GM19193 (cell line): Measurements from ENCODE around the gene OR4F6.

Experiments
- POLR2A ChIP-seq: IDR thresholded peaks from 4 replicates; pipeline ENCODE4 v1.6.1; 2011; ENCODE audit not compliant: insufficient read depth, insufficient read length; ENCODE audit errors: extremely low read depth

The OR4F6 gene

GRCh38 chr15:101810876-101811275, 7.6 kb downstream of the OR4F6 start:
- TF ChIP-seq POLR2A: no peak

DNA sequence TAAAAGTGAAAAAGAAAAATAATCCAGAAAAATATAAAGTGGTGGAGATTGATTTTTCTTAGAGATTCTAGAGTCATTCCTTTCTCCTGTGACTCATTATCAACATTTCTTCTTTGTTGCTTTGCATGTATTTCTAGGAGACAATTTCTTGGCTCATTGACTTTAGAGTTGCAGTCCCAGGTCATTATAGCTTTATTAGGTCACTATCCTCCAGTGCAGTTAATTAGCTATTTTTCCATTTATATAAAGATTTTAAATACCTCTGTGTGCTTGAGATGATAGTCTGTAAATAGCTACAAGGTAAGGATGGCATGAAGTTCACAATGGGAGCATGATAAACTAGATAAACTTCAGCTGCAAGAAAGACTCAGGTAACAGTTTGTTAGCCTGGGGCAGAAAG, 8.6 kb downstream of the OR4F6 start, which contains the start of gene OR4F15:
OR4F15 (plus strand) TSS at position 301 of the 400 bp plus-strand sequence. CDS start 5,985 bp downstream, outside the sequence.
- no peak for TF ChIP-seq POLR2A

DNA sequence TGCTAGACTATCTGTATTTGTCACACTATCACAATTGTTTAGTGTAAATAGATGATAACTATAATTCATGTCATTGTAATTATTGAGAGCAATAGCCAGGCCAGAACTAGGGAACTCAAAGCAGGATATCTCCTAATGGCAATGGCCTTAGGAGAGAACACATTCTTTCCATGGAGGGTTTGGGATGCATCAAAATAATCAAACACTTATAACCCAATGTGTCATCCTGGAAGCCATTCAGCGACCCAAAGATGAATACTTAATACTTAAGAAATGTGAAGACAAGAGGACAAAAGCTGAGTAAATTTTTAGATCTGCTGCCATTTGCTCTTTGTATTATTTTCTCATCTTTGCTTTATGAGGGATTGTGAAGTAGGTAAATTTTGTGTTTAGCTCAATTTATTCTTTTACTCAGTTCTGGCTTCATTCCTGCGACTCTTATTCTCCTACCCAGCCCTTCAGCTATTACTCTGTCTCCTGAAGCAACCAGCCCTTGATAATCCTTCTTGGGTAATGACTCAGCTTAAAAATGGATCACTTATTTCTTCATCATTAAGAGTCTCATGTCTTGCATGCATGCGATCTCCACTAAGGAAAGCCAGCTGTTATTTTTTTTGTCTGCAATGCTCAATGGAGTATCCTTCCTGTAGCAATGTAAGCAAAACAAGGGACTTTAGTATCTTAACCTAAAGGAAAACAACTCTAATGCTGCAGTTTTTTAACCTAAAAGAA, 10.7 kb downstream of the OR4F6 start:
- TF ChIP-seq POLR2A: no peak

GRCh38 chr15:101820781-101821180, 17.5 kb downstream of the OR4F6 start:
- no peak for TF ChIP-seq POLR2A

DNA sequence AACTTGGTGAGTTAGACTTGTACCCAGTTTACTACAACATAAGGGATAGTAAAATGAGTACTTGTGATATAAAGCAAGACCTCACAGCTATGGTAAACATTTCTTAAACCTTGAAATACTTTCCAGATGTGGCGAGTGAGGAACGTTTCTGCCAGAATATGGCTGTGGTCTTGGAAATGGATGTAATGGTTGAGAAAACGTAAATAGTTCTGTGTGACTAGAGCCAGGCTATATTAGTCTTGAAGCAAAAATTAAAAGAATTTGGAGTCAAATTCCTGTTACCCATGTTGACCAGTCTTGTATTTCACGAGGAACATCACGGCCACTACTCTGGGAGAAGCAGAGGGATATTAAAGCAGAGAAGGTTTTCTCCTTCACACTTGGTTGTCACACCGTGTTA, 23.9 kb downstream of the OR4F6 start:
- no peak for TF ChIP-seq POLR2A

DNA sequence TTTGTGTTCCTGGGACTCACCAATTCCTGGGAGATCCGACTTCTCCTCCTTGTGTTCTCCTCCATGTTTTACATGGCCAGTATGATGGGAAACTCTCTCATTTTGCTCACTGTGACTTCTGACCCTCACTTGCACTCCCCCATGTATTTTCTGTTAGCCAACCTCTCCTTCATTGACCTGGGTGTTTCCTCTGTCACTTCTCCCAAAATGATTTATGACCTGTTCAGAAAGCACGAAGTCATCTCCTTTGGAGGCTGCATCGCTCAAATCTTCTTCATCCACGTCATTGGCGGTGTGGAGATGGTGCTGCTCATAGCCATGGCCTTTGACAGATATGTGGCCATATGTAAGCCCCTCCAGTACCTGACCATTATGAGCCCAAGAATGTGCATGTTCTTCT, 25.5 kb downstream of the OR4F6 start:
- TF ChIP-seq POLR2A: no peak

- TF ChIP-seq POLR2A: no peak
Observed at GRCh38 chr15:101841656-101842055, 38.3 kb downstream of the OR4F6 start.

- TF ChIP-seq POLR2A: no peak
Observed at GRCh38 chr15:101844916-101845315, 41.6 kb downstream of the OR4F6 start.

DNA sequence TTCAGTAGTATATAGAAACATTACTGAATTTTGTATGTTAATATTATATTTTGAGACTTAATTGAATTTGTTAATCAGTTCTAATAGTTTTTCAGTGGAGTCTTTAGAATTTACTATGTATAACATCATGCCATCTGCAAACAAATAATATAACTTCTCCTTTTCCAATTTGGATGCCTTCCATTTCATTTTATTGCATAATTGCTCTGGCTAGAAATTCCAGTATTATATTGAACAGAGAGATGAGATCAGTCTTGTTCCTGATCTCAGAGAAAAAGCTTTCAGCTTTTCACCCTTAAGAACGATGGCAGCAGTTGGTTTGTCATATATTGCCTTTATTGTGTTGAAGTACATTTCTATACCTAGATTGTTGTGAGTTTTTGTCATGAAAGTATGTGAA, 49.0 kb downstream of the OR4F6 start:
- no peak for TF ChIP-seq POLR2A
